Ishikawa (cell line): Measurements from ENCODE around the gene GALNT6.

ENCODE experiments used
- CEBPB ChIP-seq: IDR thresholded peaks from 2 replicates; pipeline ENCODE4 v1.6.1; 2012
- CREB1 ChIP-seq: IDR thresholded peaks from 2 replicates; pipeline ENCODE4 v1.6.1; 2012; ENCODE audit warnings: low read depth
- EGR1 ChIP-seq: IDR thresholded peaks from 2 replicates; pipeline ENCODE4 v1.6.1; 2012
- EP300 ChIP-seq: IDR thresholded peaks from 2 replicates; pipeline ENCODE4 v1.6.1; 2012; ENCODE audit warnings: borderline replicate concordance
- FOXM1 ChIP-seq: IDR thresholded peaks from 2 replicates; pipeline ENCODE4 v1.6.1; 2012; ENCODE audit warnings: low read depth, borderline replicate concordance
- NFIC ChIP-seq: IDR thresholded peaks from 2 replicates; pipeline ENCODE4 v1.6.1; 2012
- RAD21 ChIP-seq: IDR thresholded peaks from 2 replicates; pipeline ENCODE4 v1.6.1; 2012; ENCODE audit warnings: low read depth
- TAF1 ChIP-seq: IDR thresholded peaks from 2 replicates; pipeline ENCODE4 v1.6.1; 2012; ENCODE audit warnings: low read depth, mild to moderate bottlenecking
- TCF12 ChIP-seq: IDR thresholded peaks from 2 replicates; pipeline ENCODE4 v1.6.1; 2012; ENCODE audit warnings: low read depth
- TEAD4 ChIP-seq: IDR thresholded peaks from 2 replicates; pipeline ENCODE4 v1.6.1; 2012
- YY1 ChIP-seq: IDR thresholded peaks from 2 replicates; pipeline ENCODE4 v1.6.1; 2012; ENCODE audit warnings: low read depth
- ZBTB7A ChIP-seq: IDR thresholded peaks from 2 replicates; pipeline ENCODE4 v1.6.1; 2012; ENCODE audit warnings: low read depth
- TF ChIP-seq, protein P1 (sequence below): IDR thresholded peaks from 2 replicates; pipeline ENCODE4 v1.6.1; 2012
- TF ChIP-seq, protein P2 (sequence below): IDR thresholded peaks from 2 replicates; pipeline ENCODE4 v1.6.1; 2012; ENCODE audit warnings: low read depth, mild to moderate bottlenecking
- TF ChIP-seq, protein P3 (sequence below): IDR thresholded peaks from 2 replicates; pipeline ENCODE4 v1.6.1; 2012

Gene GALNT6

DNA sequence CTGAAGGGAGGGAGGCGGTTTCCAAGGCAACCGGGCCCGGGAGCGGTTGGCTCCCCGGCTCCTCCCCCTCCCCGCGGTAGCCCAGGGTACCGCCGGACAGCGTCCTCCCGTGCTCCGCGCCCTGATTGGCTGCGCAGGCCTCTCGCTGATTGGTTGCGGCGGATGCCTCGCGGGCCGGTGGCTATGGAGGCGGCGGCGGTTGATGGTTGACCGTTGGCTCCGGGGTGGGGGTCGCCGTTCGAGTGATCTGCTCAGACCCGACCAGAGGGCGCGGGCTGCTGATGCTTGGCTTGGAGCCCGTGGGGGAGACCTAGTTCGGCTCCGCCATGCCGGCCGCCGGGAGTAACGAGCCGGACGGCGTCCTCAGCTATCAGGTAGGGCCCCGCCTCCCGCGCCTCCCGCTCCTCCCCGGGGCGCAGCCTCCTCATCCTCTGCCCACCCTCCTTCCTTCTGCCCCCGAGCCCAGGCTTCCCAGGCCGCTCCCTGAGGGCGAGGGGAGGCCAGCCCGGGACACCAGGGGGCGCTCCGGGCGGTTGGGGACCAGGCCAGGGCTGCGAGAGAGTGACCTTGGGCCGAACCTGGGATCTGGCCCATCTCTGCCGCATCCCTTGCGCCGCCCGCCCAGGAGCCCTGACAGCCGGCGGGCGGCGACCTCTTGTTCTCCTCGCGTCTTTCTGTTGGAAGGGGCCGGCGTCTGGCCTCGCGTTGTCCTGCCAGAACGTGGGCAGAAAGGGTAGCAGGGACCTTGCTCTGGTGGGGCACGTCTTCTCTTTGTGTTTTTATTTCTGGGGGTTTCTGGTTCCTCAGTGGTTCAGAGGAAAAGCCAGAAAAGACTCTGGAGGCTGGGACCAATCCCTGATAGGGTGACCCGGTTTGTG, 33.7 kb upstream of the GALNT6 start, which contains the start of gene SLC4A8:
Gene SLC4A8, plus strand, starts transcription at position 170 of the 878 bp plus-strand sequence. Its CDS starts 157 bp downstream, at position 327.
- TF ChIP-seq, protein P1, sequence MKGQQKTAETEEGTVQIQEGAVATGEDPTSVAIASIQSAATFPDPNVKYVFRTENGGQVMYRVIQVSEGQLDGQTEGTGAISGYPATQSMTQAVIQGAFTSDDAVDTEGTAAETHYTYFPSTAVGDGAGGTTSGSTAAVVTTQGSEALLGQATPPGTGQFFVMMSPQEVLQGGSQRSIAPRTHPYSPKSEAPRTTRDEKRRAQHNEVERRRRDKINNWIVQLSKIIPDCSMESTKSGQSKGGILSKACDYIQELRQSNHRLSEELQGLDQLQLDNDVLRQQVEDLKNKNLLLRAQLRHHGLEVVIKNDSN = no peak
- TF ChIP-seq YY1 (peak; percentile 48; the same call in 1 of the 2 replicates), CEBPB (no peak), TAF1 (no peak), FOXM1 (0 out of 2 replicates have a peak, but pooled peaks have one; percentile 24), RAD21 (peak; percentile 49; the same call in 1 of the 2 replicates), ZBTB7A (no peak)

DNA sequence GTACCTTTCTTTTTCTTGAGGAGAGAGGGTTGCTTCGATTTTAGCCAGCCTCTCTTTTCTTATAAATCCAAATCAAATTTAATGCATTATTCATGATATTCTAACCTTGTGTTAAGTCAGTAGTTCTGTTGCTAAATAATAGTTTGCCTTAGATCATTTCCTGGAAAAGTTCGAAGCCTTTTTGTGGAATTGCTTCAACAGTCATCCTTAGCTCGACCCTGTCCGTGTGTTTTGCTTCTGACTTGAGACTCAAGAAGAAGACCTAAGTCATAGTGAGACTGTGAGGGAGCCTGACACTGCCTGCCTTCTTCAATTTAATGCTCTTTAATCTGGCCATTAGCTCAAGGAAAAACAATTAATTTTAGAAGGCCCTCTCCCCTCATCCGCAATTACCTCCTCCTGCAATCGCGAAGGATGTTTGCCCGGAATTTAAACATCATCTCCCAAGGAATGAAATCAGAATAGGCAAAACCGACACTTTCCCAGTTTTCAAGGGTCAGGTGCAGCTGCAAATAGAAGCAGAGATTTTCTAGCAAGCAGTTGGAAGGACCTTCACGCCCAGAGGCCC, 33.0 kb upstream of the GALNT6 start:
- no peak for TF ChIP-seq ZBTB7A
- TF ChIP-seq TAF1 = no peak
- TF ChIP-seq, protein P2, sequence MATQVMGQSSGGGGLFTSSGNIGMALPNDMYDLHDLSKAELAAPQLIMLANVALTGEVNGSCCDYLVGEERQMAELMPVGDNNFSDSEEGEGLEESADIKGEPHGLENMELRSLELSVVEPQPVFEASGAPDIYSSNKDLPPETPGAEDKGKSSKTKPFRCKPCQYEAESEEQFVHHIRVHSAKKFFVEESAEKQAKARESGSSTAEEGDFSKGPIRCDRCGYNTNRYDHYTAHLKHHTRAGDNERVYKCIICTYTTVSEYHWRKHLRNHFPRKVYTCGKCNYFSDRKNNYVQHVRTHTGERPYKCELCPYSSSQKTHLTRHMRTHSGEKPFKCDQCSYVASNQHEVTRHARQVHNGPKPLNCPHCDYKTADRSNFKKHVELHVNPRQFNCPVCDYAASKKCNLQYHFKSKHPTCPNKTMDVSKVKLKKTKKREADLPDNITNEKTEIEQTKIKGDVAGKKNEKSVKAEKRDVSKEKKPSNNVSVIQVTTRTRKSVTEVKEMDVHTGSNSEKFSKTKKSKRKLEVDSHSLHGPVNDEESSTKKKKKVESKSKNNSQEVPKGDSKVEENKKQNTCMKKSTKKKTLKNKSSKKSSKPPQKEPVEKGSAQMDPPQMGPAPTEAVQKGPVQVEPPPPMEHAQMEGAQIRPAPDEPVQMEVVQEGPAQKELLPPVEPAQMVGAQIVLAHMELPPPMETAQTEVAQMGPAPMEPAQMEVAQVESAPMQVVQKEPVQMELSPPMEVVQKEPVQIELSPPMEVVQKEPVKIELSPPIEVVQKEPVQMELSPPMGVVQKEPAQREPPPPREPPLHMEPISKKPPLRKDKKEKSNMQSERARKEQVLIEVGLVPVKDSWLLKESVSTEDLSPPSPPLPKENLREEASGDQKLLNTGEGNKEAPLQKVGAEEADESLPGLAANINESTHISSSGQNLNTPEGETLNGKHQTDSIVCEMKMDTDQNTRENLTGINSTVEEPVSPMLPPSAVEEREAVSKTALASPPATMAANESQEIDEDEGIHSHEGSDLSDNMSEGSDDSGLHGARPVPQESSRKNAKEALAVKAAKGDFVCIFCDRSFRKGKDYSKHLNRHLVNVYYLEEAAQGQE = no peak
- no peak for TF ChIP-seq CREB1

DNA sequence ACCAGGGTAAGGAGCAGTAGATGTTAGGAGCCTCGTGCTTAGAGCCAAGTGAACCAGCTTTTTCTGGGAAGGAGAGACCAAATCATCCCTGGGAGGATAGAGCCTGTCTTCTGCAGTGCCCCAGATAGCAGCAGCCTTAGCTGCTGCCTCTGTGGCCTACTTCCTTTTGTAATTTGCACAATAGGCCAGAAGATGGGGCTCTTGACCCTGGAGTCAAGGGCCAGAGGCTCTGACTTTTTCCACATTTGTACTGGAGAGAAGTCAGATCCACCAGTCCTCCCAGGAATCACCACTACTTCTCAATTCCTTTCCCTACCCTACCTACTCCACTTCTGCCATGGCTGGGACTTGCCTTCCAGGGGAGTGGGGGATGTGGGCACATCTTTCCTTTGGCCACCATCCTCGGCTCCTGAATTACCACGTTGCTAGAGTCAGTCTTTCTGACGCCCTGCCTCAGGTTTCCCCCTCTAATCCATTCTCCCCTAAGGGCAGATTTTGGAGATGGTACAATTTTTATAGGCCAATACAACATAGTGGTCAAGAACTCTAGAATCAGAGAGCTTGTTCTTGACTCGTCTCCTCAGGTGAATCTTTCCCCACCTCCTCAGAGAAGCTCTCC, 30.2 kb upstream of the GALNT6 start:
- TF ChIP-seq RAD21 (peak; percentile 96), TCF12 (no peak), EP300 (no peak), ZBTB7A (no peak), NFIC (no peak), CEBPB (no peak)
- TF ChIP-seq, protein P3, sequence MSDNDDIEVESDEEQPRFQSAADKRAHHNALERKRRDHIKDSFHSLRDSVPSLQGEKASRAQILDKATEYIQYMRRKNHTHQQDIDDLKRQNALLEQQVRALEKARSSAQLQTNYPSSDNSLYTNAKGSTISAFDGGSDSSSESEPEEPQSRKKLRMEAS = no peak

DNA sequence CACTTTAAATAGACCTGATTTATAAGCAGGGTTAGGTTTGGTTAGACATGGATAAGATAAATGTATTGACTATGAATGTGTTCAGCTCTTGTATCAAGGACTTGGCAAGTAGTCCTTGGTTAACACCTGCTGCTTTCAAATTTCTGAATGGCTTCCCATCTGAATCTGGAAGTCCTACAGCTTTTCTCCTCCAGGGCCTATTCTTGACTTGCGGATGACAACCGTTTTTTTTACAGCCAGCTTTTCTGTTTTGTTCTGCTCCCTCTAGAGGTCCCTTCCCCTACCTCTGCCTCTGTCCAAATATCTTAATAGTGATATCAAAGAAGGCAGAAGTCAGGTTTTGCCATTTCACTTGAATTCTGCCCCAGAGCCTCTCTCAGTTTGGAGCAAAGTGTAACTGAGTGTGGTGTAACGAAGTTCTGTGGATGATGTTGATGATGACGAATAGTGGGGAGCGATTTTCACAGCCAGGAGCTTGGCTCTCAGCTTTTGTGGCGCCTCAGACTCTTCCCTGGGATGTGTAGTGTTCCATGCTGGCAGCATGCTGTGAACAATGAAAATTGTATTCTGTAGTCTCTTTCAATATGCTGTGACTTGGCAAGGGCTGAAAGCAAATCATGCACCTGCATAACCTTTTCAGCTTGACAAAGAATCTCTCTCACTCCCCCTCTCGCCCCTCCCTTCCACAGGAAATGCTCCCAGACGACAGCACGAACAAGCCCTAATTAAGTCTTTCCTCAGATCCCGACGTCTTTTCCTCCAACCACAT, 28.4 kb upstream of the GALNT6 start:
- TF ChIP-seq RAD21 = peak; percentile 21; the same call in 1 of the 2 replicates
- TF ChIP-seq FOXM1 = no peak
- TF ChIP-seq YY1 = no peak
- TF ChIP-seq, protein P2 = peak; percentile 46; the same call in 1 of the 2 replicates

DNA sequence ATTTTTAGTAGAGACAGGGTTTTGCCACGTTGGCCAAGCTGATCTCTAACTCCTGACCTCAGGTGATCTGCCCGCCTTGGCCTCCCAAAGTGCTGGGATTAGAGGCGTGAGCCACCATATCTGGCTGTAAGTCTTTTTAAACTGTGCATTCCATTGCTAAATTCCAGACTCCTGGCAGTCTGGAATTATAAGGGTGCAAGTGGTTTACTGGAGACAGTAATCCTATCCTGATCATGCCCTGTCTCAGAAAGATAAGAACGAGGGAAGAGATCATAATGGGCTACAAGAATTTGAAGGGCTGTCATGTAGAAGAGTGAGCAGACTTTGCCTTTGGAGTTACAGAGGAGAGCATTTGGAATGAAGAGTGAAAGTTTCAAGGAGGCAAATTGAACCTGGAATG, 26.6 kb upstream of the GALNT6 start:
- TF ChIP-seq EP300 = no peak
- no peak for TF ChIP-seq RAD21
- TF ChIP-seq, protein P2 = no peak
- no peak for TF ChIP-seq CREB1
- TF ChIP-seq, protein P1 = no peak
- no peak for TF ChIP-seq EGR1
- TF ChIP-seq, protein P3 = no peak
- no peak for TF ChIP-seq NFIC
- TF ChIP-seq ZBTB7A = no peak
- TF ChIP-seq TAF1 = no peak
- no peak for TF ChIP-seq TEAD4
- no peak for TF ChIP-seq FOXM1
- no peak for TF ChIP-seq TCF12
- no peak for TF ChIP-seq YY1
- no peak for TF ChIP-seq CEBPB
